ENCODE results near the gene FXYD3.
A peak's percentile ranks its signal among the peaks of the same experiment; 100 is the strongest.

The FXYD3 gene

GRCh38 chr19:35114353-35115176 lies 1.1 kb upstream of the FXYD3 start:
- FAIRE-seq (no peak), DNase-seq (ENCODE audit: insufficient read length, low spot score) (peak; percentile 97)

GRCh38 chr19:35116072-35116801 lies 614 bp downstream of the FXYD3 start:
- DNase-seq (ENCODE audit: insufficient read length, low spot score), result no peak
- FAIRE-seq, result no peak
- no peak for TF ChIP-seq CTCF (IDR thresholded peaks at IDR 0.05; ENCODE audit: insufficient read depth, missing control alignments)

More at GRCh38 chr19:35114353-35115176, 1.1 kb upstream of the FXYD3 start:
- TF ChIP-seq CTCF (IDR thresholded peaks at IDR 0.05; ENCODE audit: insufficient read depth, missing control alignments), result peak; percentile 89

GRCh38 chr19:35117116-35117515 lies 1.5 kb downstream of the FXYD3 start:
- DNase-seq (ENCODE audit: insufficient read length, low spot score) (peak; percentile 83), FAIRE-seq (peak; percentile 92)
- no peak for TF ChIP-seq CTCF (IDR thresholded peaks at IDR 0.05; ENCODE audit: insufficient read depth, missing control alignments)

- TF ChIP-seq CTCF (IDR thresholded peaks at IDR 0.05; ENCODE audit: insufficient read depth, missing control alignments), result no peak
- DNase-seq (ENCODE audit: insufficient read length, low spot score), result no peak
- no peak for FAIRE-seq
These were observed 2.2 kb downstream of the FXYD3 start for GRCh38 chr19:35117799-35118198.

GRCh38 chr19:35118268-35119020 lies 2.8 kb downstream of the FXYD3 start:
- FAIRE-seq (no peak), DNase-seq (ENCODE audit: insufficient read length, low spot score) (no peak)
- TF ChIP-seq CTCF (IDR thresholded peaks at IDR 0.05; ENCODE audit: insufficient read depth, missing control alignments), result no peak

GRCh38 chr19:35119091-35119490 lies 3.5 kb downstream of the FXYD3 start:
- FAIRE-seq (no peak), DNase-seq (ENCODE audit: insufficient read length, low spot score) (no peak)
- TF ChIP-seq CTCF (IDR thresholded peaks at IDR 0.05; ENCODE audit: insufficient read depth, missing control alignments), result no peak
